ENCODE data around the gene CDT1.
"Not testable (repeated sequence)": the region's sequence is repeated elsewhere in the genome, so short reads cannot be mapped to it uniquely, and the experiment has no call there.

CDT1 gene

DNA sequence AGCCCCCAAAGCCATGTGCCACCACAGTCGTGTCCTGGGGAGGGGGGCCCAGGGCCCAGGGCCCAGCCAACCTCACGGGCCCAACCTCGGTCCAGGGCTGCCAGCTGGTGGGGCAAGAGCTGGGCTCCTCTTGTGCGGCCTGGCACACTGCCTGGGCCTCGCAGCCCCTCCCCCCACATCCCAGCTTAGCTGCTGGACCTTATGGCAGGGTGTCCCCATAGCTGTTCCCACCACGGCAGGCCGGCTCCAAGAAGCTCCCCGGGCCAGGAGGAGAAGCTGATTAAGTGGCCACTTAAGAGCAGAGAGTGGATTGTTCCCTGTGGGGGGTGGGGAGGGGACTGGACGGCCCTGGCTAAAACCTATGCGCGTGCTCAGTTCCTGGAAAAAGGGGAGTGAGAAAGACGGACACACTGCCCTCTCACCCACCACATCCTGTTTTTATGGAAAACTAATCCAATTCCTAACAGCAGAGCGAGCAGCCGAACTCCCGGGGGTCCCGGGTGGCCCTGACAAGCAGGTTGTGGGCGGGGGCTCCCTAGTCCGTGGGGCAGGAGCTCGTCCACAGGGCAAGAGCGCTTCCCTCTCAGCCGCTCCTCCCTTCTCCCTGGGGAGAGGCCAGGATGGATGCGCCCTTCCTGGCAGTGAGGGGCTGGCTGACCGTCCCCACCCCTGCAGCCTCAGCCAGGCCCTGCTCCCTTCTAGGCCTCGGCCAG lies 35.4 kb upstream of the CDT1 start:
- DNase-seq (ENCODE audit: low spot score): peak; percentile 38

DNA sequence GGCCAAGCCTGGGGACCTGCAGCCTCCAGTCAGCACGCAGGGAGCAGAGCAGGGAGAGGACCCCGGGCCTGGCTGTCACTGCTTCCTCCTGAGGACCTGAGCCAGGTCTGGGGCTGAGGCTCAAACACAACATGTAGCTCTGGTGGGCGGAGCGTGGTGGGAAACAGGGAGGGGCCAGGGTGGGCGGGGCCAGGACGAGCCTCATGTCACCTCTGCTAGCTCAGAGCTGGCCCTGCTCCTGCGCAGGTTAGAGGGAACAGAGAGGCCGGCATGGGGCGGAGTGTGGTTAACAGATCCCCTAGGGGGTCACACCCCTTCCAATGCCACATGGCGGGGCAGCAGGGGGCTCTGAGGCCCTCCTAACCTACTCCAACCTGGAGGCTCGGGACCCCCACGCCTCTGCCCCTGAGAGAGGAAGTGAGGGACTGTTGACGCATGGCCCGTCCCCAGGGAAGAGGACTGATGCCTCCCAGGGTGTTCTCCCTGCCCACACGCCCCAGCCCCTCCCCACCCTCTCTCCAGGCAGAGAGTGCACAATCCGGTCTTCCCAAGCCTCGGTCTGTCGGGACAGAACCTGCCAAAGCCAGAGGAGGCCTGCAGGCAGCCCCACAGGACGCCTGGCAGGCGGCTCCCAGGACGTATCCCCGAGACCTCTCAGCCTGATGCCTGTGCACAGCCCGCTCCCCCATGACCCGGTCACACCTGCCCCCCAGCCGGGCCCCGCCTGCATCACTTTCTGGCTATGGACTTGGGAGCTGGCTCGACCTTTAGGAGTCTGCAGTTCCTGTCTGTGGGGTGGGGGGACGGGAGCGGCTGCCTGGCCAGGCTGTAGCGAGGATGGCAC lies 33.8 kb upstream of the CDT1 start:
- no peak for DNase-seq (ENCODE audit: low spot score)

DNA sequence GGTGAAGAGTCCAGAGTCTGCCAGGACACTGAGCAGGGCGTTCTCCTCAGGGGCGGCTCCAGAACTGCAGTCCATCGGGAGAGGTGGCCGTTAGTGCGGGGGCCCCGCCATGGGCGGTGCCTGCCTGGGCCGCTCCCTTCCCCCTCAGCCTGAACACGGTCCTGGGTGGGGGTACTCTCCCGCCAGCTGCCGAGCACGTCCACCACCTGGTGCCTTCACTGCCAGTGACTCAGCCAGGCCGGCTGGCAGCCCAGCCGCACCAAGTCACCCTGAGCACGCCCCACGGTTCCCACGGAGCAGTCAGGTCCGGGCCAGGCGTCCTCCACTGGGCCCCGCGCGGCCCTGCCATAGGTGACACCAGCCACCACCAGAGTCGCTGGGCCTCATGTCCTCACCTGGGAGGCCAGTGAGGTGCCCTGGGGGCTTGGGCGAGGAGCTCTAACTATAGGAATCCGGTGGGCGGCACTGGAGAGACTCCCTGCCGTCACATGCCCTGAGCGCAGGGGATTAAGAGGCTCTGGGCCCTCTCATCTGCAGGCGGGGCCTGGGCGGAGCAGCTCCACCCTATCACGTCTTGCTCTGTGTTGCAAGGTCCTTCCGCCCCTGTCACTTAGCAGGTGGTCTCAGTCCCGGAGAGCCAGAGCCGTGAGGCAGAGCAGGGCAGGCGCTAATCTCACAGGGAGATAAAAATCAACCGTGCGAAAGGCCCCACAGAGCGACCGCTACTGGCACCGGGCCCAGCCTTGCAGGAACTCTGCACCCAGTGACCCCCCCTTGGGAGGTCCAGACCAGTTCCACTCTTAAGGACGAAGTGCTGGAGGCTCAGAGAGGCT lies 32.9 kb upstream of the CDT1 start:
- no peak for DNase-seq (ENCODE audit: low spot score)

DNA sequence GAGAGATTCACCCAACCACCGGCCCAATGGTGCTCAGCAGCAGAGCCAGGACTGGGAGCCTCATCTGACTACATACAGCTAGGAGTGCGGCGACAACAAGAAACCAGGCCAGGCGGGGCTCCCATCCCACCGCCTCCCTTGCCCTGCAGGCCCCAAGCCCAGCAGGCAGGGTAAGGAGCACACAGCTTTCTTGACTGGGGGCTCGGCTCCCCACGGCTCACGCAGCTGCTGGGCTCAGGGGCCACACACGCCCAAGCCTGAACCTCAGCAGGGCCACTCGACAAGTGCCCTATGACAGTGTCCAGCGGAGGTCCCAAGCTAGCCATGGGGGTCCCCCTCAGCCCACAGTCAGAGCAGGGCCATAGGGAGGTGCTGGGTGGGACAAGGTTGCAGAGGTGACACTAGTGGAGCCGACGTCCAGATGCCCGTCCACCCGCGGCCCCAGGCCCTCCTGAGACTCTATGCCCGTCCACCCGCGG lies 32.3 kb upstream of the CDT1 start:
- no peak for DNase-seq (ENCODE audit: low spot score)

DNA sequence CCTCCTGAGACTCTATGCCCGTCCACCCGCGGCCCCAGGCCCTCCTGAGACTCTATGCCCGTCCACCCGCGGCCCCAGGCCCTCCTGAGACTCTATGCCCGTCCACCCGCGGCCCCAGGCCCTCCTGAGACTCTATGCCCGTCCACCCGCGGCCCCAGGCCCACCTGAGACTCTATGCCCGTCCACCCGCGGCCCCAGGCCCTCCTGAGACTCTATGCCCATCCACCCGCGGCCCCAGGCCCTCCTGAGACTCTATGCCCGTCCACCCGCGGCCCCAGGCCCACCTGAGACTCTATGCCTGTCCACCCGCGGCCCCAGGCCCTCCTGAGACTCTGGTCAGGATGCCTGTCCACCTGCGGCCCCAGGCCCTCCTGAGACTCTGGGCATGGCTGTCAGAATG lies 31.8 kb upstream of the CDT1 start:
- DNase-seq (ENCODE audit: low spot score): not testable (repeated sequence)

DNA sequence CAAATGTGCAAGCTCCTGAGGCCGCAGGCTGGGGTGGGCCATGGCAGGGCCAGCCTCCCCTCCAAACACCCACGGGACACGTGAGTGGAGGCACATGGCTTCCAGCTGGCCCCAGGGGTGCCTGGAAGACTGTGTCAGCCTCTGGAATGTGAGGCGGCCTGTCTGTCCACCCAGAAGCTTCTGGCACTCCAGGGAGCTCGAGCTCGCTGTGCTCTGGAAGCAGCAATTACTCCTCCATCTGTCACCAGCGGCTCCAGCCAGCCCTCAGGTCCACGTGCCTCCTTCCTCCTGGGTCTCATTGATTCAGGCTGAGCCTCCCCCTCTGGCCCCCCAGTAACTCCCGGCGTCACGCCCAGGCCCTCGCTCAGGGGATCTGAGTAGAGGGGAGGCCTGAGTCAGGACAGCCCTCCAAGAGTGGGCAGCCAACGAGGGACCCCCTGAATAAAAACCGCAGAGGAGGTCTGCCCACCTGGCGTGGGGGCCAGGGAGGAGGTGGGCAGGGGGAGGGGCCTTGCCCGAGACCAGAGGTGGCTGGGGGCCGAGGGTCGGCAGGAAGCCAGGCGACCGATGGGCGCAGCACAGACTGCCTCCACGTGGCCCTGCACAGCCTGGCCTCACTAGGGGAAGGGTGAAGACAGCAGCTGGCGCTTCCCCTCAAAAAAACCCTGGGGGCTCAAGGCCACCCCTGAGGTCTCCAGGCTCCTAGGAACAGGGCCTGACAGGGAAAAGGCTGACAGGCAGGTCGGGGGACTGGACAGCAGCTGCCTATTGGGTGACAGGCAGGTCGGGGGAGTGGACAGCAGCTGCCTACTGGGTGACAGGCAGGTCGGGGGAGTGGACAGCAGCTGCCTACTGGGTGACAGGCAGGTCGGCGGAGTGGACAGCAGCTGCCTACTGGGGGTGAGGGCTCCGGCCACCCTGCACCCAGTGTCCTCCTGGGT lies 30.4 kb upstream of the CDT1 start:
- peak; percentile 32 for DNase-seq (ENCODE audit: low spot score)

DNA sequence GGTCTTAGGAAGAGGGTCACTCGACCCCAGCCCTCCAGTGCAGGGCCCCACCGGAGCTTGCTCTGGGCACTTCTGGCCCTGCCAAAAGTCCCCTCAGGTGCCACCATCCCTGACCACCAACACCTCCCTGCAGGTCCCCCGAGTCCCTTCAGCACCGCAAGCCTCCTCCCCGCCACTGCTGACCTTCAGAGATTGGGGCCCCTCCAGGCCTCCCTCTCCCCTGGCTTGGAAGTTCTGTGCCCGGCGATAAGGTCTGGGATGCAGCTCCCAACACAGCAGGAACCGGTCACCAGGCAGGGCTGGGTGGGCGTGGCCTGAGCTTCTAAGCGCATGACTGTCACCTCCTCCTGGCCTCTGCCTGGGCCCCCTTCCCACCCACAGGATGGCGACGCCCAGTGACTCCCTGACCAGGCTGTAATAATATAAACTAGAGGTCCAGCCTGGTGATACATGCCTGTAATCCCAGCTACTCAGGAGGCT lies 29.7 kb upstream of the CDT1 start:
- no peak for DNase-seq (ENCODE audit: low spot score)

DNA sequence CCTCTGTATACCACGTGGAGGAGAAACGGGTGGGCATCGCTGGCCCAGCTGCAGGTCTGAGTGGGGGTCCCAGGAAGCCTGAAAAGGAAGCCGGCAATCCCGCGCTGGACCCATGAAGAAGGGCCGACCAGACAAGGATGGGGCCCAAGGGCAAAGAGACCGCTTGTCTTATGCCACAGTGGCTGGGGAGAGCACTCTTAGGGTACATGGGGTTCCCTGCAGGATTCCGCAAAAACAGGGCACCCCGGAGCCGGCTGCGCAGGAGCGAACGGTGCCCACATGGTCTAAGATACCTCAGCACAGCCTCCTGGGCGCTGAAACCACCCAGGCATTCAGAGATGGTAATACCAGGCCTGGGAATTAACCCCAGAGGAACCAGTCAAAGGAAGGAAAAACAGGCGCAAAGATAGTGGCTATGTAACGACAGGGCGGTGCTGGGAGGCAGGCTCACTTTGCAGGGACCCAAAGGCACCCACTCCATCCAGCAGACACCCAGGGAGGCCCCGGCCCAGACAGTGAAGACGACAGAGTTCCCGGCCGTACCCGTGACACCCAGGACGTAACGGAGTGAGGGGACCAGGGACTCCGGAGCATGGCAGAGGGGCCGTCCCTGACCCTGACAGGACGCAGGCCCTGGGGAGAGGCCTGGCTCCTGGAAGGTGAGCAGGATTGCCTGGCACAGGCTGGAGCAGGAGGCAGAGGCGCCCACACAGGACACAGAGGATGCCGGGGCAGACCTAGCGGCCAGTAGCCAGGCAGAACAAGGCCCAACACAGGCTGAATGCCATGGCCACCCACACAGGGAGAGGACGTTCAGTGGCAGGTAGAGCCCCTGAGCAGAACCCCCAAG lies 28.8 kb upstream of the CDT1 start:
- DNase-seq (ENCODE audit: low spot score): no peak

DNA sequence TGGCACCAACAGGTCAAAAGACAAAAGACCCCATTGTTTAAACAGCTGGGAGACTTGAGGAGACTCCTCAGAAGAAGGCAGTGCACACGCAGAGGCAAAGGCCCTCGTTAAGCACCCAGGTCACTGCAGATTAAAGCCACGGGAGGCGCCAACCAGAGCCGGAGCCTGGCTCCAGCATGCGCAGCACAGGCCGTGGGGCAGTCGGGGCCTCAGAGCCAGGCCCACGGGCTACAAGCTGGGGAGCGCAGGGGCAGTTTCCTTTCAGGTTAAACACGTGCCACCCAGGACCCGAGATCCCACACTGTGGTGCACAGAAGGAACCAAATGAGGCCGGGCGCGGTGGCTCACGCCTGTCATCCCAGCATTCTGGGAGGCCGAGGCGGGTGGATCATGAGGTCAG lies 27.8 kb upstream of the CDT1 start:
- DNase-seq (ENCODE audit: low spot score): no peak

DNA sequence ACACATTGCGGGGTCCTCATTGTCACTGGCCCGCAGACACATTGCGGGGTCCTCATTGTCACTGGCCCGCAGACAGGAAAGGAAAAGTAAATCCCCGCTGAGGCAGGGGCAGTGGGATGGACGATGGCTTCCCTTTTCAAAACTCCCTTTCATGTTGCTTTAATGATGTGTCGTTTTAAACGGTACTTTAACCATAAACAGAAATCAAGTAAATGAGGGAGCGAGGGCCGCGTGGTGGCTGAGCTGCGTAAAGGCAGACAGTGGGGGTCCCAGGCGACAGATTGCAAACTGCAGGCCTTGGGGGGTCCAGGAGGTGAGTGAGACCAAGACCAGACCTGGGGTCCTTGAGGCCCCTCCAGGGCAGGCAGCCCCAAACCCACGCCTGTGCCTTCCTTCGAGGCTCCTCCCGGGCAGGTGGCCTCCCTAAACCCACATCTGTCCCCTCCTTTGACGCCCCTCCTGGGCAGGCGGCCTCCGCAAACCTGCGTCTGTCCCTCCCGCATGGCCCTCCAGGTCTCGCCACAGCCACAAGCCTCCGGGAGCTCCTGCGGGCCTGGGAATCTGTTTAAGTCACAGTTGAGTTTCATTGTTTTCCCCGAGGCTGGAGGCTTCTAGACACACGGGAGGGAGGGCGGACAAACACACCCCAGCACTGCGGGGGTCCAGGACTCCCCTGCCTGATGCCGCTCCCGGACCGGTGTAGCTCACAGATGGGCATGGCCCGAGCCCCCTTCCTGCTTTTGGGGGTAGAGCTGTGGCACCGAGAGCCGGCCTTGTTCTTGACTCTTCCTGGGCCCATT lies 25.9 kb upstream of the CDT1 start:
- no peak for DNase-seq (ENCODE audit: low spot score)

DNA sequence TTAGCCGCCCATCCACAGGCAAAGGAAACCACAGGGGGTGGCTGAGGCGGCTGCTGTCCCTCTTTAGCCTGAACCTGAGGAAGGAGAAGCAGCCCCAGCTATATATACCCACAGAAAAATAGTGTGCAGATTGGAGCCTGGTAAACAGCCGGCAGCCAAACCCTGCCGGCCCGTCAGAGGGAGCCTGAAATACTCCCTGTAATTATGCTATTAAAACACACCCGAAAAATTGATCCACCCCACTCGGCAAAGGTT lies 25.4 kb upstream of the CDT1 start:
- DNase-seq (ENCODE audit: low spot score): no peak

DNA sequence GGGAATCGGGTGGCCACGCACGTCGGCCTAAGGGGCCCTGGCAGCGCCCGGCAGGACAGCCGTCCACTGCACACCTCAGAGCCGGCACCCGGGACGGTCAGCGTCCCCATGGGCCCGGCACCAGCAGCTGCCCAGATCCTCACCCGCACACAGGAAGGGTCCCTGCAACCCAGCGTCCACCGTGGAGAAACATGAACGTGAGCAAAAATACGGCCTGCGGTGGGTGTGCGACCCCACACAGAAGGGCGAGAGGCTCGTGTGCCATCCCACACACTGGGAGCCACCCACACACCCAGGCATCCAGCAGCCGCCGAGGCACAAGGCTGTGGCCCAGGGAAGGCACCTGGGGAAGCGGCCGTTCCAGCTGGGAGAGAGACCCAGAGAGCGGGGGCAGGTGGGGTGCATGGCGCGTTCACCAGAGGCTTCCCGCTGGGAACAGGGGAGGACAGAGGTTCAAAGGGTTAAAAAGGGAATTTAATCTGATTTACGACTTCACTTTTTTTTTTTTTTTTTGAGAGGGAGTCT lies 25.0 kb upstream of the CDT1 start:
- no peak for DNase-seq (ENCODE audit: low spot score)

DNA sequence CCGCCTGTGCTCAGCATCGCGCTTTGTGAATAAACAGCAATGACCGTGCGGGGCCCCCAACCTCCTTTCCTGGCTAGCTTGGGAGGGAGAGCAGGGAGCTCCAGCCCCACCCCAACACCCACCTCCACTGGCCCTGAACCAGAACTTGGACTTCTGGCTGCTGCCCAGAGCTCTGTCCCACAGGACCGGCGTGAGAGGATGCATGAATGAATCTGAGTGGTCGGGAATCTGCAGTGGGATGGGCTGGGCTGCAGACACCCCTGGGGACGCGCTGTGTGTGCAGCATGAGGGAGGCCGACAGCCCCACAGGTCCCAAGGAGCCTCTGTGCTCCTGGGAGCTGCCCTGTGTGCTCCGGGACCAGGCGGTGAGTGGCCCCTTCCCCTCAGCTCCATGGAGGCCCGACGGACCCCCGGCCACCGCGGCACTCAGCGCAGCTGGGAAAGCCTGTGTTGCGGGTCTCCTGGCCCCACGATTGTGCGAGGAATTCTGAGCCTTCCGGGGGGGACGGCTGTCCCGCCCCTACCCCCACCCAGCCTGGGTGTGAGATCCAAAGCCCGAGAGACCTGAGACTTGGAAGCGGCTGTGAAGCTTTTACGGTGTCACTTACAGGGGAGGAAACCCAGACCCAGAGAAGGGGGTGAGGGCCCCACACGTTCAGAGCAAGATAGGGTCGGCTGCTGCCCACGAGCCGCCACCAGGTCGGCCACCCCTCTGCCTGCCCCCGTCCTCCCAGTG lies 24.0 kb upstream of the CDT1 start:
- no peak for DNase-seq (ENCODE audit: low spot score)

DNA sequence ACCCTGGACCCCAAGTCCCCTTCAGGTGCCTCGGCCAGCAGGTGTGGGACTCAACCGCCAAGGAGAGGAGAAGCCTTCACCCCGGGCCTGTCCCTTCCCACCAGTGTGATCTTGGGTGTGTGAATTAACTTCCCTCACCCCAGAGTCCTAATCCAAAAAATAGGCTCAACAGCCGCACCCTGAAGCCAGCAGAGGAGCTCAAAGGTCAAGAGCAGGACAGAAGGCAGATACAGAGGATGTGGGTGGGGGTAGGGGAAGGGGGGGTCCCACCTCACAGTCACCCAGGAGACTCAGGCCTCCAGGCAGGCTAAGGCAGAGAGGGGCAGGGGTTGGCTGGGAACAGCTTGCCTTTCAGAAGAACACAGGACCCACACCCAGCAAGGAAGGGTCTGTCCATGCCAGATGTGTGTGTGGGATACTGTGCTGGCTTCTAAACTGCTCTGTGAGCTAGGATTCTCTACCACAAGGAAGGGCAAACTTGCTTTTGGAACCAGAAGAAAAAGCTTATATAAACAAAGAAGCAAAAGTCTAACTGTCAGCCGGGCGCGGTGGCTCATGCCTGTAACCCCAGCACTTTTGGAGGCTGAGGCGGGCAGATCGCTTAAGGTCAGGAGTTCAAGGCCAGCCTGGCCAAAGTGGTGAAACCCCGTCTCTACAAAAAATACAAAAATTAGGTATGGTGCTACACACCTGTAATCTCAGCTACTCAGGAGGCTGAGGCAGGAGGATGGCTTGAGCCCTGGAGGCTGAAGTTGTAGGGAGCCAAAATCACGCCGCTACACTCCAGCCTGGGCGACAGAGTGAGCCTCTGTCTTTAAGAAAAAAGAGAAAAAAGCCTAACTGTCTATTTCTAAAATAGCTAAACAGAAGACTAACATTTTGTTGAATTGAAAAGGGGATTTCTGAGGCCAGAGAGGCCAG lies 23.2 kb upstream of the CDT1 start:
- no peak for DNase-seq (ENCODE audit: low spot score)

DNA sequence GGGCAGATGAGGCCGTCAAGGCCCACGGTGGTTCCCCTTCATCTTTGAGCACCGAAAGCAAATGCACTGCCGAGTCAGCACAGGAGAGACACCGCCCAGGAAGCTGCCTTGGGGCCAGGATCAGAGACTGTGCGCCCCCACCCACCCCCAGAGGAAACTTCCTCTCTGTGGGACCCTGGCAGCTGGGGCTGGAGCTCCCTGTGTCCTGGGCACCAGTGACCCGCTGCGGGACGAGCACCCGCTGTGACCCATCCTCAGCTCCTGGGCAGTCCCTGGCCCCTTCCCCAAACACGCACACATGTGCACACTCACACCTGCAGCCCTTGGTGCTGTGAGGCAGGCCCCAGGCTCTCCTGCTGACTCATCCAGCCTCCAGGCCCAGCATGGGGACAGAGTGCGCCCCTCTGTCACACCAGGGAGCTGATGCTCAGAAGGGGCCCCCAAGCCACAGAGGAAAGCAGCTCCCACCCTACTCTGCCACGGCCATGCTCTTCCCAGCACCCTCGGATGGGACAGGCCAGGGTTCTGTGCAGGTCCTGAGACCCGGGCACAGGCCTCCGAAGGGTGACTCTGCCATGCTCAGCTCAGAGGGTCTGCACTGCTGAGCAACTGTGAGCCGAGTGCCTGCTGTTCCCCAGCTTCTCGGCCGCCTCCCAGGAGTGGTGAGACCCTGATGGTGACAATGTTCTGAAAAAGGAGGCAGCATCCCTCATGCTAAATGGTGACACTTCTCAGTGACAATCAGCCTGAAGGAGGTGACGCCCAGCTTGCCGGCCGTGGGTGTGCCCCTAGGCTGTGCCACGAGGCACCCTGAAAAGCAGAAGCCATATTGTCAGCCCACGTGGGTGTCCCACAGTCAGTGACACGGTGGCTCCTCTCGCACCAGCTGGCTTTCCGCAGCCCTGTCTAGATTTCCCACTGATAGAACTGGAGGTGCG lies 22.2 kb upstream of the CDT1 start:
- no peak for DNase-seq (ENCODE audit: low spot score)
